HG03103 (cell line): ENCODE data around the gene CRYBB3.
A peak's percentile ranks its signal among the peaks of the same experiment; 100 is the strongest.
"Not testable (repeated sequence)": the region's sequence is repeated elsewhere in the genome, so short reads cannot be mapped to it uniquely, and the experiment has no call there.

Experiments used
- ATAC-seq: cut with Tn5 transposase; IDR thresholded peaks from one replicate; pipeline ENCODE4 v1.9.1; 2021; ENCODE audit warnings: low read depth; ENCODE audit not compliant: unreplicated experiment

The CRYBB3 gene

DNA sequence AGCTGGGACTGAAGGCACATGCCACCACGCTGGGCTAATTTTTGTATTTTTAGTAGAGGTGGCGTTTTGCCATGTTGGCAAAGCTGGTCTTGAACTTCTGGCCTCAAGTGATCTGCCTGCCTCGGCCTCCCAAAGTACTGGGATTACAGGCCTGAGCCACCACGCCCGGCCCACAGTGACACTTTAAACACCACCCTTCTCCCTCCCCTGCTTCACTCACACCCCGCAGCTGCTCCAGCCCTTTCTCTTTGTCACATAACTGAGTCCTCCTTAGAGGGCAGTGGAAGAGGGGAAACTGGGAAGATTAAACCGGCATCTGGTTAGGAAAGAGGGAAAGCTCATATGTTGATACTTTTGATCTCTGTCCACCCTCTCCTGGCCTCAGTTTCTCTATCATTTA lies 4.9 kb downstream of the CRYBB3 start:
- not testable (repeated sequence) for ATAC-seq

- no peak for ATAC-seq
Measured at GRCh38 chr22:25205847-25206246, 6.2 kb downstream of the CRYBB3 start.

DNA sequence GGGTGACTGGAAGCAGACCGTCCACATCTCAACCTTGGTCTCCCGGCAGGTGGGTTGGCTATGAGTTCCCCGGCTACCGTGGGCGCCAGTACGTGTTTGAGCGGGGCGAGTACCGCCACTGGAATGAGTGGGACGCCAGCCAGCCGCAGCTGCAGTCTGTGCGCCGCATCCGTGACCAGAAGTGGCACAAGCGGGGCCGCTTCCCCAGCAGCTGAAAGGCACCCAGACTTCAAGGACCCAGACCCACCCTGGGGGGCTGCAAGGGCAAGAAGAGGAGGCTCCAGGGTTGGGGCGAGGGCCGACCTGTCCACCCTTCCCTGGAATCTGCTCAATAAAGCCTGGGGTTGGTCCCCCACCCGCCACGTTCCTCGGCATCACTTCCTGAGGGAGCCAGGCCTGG lies 7.3 kb downstream of the CRYBB3 start:
- ATAC-seq, result no peak

- no peak for ATAC-seq
Measured at GRCh38 chr22:25207553-25208157, 8.0 kb downstream of the CRYBB3 start.

- no peak for ATAC-seq
Measured at GRCh38 chr22:25208328-25208727, 8.7 kb downstream of the CRYBB3 start.

DNA sequence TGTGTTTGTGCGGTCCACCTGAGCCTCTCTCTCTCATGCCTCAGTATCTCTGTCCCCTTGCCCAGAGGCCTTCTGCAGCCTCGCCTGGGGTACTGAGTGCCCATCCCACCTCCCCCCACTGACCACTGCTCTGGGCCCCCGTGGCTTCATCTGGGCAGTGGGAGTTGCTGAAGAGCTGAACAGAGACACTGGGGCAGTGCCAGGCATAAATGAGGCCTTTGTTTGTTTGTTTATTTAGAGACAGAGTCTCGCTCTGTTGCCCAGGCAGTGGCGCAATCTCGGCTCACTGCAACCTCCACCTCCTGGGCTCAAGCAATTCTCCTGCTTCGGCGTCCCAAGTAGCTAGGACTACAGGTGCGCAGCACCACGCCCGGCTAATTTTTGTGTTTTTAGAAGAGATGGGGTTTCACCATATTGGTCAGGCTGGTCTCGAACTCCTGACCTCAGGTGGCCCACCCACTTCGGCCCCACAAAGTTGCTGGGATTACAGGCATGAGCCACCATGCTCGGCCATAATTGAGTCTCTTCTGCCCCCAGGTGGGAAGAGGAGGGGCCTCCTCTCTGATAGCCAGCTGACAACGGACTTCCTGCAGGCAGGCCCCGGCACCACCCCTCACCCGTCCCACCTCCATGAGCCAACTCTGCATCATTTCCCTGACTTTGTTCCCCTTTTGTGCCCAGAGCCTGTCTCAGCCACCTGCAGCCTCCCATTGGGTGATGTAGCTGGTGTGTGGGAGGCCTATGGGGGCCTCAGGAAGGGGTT lies 9.3 kb downstream of the CRYBB3 start:
- ATAC-seq, result no peak

GRCh38 chr22:25210793-25211192 lies 11.1 kb downstream of the CRYBB3 start:
- no peak for ATAC-seq

DNA sequence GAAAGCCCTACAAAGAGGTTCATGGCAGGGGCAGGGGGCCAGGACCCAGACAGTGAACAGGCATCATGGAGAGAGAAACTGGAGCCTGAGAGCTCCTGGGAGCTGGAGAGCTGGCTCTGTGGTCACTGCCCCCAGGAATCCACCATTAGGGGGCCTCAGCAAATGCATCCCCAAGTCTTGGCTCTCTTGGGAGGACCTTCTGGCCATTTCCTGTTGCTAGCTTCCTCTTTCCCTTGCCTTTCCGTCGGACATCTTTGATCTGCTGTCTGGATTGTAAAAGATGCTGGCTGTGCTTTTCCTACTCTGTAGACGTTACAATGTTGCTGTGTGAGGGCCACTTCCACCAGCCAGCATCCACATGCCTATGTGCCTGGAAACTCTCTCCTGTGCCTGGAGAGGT lies 12.7 kb downstream of the CRYBB3 start:
- ATAC-seq, result no peak

GRCh38 chr22:25213221-25213620 lies 13.6 kb downstream of the CRYBB3 start:
- ATAC-seq, result no peak

GRCh38 chr22:25216230-25216629 lies 16.6 kb downstream of the CRYBB3 start:
- ATAC-seq, result no peak

DNA sequence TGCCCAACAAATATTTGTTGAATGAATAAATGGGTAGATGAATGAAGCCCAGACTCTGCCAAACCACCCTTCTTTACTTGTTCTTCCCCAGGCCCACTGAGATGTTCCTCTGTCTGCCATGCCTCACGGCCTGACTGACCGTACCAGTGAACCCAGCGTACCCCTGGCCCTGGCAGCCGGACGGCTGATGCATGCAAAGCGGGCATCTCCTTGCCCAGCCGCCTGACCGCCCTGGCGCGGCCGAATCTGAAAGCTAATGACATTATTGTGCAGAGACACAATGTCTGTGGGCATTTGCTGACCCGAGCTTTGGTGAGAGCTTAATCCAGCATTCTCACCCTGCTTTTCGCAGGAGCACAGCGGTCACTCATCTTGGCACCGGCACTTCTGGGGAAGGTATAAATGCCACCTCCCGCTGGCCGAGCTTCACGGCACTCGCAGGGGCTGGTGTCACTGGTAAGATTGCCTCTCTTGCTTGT lies 19.6 kb downstream of the CRYBB3 start, which contains the start of gene CRYBB2:
CRYBB2 (plus strand) TSS at position 429 of the 479 bp plus-strand sequence. CDS start 1,791 bp downstream, outside the sequence.
- ATAC-seq, result no peak

GRCh38 chr22:25219948-25220442 lies 20.3 kb downstream of the CRYBB3 start:
- ATAC-seq, result no peak

DNA sequence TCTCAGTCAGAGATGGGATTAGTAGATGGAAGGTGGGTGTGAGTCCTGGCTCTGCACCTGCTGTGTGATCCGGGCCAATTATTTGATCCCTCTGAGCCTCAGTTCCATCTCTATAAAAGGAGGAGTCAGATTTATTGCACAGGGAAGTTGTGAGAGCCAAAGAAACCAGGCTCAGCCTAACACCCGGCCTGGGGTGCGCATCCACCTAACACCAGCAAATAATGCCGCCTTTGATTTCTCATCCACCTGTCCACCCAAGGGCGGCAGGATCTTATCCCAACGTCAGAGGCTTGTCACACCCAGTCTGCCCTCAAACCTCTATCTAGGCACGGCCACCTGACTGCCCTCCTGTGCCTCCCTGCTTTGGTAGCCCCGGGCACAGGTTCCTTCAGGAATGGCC lies 22.1 kb downstream of the CRYBB3 start:
- no peak for ATAC-seq

DNA sequence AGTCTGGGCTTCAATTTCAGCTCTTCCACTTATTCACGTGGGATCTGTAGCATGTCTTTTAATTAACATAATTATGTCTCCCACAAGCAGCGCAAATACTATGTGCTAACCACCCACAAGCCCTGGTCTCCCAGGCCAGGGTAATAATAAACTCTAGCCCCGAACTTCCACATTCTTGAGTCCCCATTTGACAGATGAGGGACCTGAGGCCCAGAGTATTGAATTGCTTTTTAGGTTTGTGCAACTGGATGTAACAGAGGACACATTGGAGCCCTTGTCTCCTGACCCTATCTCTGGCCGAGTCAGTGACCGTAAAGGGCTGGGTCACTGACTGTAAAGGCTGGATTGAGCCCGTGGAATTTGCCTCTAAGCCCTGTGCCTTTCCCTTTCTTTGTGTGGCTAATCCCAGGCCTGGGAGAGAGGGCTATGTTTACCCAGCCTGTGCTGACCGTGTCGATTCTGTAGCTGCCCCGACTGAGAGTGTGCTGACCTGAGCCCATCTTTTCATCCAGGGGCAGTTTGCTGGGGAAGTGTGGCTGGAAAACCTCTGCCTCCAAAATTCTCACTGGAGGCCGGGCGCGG lies 23.7 kb downstream of the CRYBB3 start:
- no peak for ATAC-seq

- no peak for ATAC-seq
Measured at GRCh38 chr22:25228822-25229221, 29.2 kb downstream of the CRYBB3 start.

- ATAC-seq, result not testable (repeated sequence)
Measured at GRCh38 chr22:25230760-25231159, 31.1 kb downstream of the CRYBB3 start.

DNA sequence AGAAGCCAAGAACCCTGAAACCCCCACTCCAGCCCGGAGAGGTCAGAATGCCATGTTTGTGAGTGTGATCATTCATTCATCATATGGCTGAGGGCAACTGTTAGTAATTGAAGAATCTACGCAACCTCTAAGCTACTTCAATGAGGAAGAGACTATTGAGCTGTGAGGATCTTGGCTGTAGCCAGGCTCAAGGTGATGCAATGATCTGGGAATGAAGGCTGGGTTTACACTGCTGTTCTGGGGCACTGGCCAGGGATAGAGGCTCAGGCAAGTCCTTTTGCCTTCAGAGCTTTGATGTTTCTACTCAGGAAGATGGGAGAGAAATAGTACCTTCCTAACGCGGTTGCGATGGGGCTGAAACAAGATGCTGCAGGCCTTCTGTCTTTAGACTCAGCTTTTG lies 32.6 kb downstream of the CRYBB3 start:
- no peak for ATAC-seq

GRCh38 chr22:25233706-25234105 lies 34.0 kb downstream of the CRYBB3 start:
- ATAC-seq, result not testable (repeated sequence)

DNA sequence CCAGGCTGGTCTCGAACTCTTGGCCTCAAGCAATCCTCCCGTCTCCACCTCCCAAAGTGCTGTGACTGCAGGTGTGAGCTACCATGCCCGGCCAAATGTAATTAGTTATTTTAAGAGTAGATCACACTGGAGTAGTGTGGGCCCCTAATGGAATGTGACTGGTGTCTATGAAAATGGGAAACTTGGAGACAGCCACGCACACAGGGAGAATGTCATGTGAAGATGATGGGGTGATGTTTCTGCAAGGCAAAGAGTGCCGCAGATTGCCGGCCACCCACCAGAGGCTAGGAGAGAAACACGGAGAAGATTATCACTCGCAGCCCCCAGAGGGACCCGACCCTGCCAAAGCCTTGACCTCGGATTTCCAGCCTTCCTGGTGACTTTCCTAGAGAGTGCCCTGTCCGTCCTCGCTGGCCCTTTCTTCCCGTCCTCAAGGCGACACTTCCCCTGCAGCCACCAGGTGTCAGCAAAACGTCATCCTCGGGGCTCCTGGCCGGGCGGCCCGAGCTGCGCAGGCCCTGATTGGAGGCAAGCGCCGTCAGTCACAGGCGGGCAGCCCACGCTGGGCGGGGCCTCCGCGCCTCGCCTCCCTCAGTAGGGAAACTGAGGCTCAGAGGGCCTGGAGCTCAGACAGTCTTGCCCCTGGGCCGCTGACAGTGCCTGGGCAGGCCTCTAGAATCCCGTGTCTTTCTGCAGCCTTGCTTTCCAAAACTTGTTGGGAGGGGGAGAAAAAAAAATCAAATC lies 36.1 kb downstream of the CRYBB3 start:
- peak; percentile 81 for ATAC-seq

DNA sequence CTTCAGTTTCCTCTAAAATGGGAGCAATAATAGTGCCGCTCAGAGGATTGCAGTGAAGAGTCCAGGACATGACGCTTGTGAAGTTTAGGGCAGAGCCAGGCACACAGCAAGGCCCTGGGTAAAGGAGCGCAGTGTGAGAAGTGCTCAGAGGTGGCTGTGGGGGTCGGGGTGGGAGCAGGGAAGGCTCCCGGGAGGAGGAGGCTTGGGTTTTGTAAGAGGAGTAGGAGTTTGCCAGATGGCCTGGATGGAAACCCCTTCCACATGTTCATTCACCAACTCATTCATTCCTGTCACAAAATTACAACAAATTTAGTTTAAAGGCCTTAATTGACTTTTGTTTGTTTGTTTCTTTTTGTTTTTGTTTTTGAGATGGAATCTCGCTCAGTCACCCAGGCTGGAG lies 36.8 kb downstream of the CRYBB3 start:
- ATAC-seq, result no peak

- ATAC-seq, result no peak
Measured at GRCh38 chr22:25237503-25237902, 37.8 kb downstream of the CRYBB3 start.
